ENCODE measurements around the gene NAPG.
A peak's percentile ranks its signal among the peaks of the same experiment; 100 is the strongest.
"Not testable (repeated sequence)": the region's sequence is repeated elsewhere in the genome, so short reads cannot be mapped to it uniquely, and the experiment has no call there.

NAPG gene

GRCh38 chr18:10525697-10526560 lies at the start of gene NAPG:
Gene NAPG (plus strand): TSS chr18:10526027. CDS start chr18:10526103, 76 bp downstream.
- DNase-seq: peak; percentile 97

DNA sequence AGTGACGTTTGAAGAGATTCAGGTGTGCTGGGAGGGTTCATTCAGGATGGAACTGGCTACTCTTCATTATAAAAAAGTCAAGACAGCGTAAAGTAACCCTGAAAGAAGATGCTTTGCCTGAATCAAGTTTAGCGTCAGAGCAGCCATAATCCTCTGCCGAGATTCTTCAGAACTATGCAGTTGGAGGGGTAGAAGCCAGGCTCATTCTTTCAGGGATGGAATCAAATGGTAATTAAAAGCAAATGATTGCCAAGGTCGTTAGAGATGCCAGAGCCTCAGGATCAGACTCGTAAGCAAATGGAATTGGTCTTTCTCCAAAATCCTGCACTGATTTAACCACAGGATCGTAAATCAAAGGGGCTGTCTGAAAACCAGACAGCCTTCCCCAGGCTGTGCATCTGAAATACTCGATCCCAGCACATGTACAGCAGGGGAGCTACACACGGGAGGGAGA lies 49.5 kb upstream of the NAPG start:
- no peak for DNase-seq

- no peak for DNase-seq
These were observed 48.5 kb upstream of the NAPG start for GRCh38 chr18:10477121-10477862.

DNA sequence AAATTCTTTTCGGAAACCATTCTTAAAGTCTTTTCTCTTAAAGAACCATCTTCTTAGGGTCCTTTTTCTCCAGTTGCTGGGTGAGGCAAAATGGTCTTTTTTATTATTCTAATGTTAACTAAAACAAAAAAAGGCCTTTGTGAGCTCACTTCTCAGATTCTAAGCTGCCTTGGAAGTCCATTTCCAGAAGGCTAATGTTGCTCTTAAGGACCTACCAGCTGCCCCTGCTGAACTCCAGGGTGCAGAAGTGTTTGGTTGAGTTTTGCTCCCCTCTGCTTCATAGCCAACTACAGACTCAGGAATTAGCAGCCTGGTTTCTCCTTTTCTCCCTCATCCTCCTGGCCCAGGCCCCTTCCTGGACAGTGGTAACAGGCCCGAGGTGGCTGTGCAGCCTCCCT lies 48.0 kb upstream of the NAPG start:
- DNase-seq: no peak

GRCh38 chr18:10481831-10482230 lies 44.0 kb upstream of the NAPG start:
- DNase-seq: no peak

DNA sequence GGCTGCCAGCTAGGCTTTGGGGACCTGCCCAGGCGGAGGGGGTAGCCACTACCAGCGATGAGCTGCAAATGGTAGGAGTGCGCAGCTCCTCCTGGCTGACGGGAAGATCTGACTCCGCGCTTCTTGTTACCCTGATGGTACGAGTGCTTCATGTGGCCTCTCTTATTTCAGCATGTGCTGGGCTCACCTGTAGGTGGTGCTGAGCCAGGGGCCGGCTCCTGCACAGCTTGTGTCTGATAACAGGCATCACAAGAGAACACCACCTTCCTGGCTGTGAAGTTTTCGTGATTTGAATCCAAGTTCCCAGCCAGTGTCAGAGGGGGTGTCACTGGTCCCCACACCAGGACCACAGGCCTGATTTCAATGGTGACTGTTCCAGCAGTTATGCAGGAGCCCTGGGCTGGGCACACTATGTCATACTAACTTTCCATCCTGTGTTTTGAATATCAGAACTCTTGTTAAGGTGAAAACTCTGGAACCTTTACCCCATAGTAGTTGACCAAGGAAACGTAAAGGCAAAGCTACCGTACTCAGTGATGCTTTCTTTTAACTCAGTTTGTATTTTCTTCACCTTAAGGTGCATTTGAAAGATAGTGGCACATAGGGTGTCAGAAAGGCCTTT lies 43.4 kb upstream of the NAPG start:
- no peak for DNase-seq

DNA sequence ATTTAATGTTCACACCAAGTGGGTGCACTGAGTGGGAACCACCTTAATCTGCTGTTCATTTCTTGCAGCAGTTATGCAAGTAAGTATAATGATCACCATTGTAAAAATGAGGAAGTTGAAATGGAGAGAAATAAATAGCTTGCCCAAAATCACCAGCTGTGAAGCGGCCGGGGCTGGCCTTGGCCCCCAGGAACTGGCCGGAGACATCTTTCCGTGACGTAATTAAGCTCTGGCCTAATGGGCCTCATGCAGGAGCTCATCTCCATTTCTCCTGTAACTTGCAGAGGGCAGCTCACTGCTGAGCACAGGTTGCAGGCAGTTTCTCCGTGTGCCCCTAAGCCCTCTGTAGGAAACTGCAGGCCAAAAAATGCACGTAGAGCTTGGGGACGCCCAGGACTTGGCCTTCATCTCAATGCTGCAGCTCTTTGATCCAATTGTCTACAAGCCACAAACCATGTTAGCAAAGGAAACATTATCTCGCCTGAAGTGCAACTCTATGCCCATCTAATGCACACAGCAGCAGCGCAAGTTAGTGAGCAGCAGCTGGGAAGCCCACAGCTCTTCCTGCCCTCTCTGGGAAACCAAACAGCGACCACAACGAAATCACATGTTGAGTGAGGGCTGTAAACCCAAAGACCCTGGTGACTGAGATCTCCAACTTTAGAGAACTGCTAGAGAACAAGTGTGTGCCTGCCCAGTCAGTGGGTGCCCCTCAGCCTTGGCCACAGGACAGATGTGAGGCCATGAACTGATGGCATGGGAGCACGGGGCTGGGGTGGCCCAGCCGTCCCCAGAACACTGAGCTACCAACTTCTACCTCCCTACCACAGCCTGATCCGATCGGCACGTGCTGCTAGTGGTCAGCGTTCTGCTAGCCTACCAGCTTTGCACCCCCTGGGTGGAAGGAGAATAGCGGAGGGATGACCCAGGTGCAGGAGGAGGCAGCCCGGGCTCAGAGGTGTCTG lies 42.6 kb upstream of the NAPG start:
- peak; percentile 65 for DNase-seq

GRCh38 chr18:10485475-10485874 lies 40.4 kb upstream of the NAPG start:
- no peak for DNase-seq

DNA sequence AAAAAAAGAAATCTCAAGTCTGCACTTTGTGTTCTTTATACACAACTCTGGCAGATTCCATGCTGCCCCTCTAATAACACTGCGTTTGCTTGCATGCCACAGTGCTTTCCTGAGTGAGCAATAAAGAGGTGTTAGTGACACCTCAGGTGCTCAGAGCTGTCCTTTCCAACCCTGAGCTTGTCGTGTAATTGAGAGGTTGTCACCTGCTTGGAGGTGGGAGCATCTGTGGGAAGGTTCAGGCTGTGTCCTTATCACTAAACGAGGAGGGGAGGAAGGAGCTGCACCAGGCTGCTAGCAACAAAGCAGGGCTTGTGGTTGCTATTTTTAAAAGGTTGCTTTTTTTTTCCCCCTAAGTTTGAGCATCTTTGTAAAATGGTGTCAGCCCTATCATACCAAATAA lies 39.5 kb upstream of the NAPG start:
- no peak for DNase-seq

DNA sequence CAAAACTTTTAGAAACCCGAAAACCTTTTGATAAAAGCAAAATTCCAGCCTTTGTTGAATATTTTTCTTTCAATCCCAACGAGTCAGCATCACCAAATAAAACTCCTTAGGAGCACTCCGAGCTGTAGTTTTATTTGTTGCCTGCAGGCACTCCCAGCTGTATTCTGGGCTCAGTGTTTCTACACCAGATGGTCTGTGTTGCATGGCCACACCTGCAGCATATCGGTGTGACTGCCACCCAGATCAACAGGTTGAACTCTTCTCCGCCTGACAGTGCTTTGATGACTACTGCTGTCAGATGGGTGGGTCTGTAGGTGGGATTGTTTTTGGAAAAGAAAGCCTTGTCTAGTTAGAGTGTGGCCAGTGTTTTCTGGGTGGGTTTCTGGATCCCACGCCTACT lies 38.7 kb upstream of the NAPG start:
- no peak for DNase-seq

- DNase-seq: no peak
These were observed 37.8 kb upstream of the NAPG start for GRCh38 chr18:10488017-10488416.

- DNase-seq: peak; percentile 63
These were observed 35.2 kb upstream of the NAPG start for GRCh38 chr18:10490401-10491165.

GRCh38 chr18:10495936-10496335 lies 29.9 kb upstream of the NAPG start:
- peak; percentile 39 for DNase-seq

- DNase-seq: peak; percentile 75
These were observed 28.5 kb upstream of the NAPG start for GRCh38 chr18:10497206-10497749.

- peak; percentile 85 for DNase-seq
These were observed 26.6 kb upstream of the NAPG start for GRCh38 chr18:10499230-10499629.

GRCh38 chr18:10500038-10500437 lies 25.8 kb upstream of the NAPG start:
- no peak for DNase-seq

DNA sequence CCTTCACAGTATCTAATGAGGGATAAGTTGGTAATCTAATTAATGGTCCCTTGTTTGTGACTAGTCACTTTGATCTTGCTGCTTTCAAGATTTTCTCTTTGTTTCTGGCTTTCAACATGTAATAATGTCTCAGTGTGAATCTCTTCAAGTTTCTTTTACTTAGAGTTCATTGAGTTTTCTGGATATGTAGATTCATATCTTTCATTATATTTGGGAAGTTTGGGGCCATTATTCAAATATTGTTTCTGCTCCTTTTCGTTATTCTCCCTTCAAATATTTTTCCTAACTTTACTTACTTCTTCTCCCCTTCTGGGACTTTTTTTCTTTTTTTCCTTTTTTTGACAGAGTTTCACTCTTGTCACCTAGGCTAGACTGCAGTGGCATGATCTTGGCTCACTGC lies 21.1 kb upstream of the NAPG start:
- DNase-seq: no peak

- DNase-seq: not testable (repeated sequence)
These were observed 19.9 kb upstream of the NAPG start for GRCh38 chr18:10505892-10506291.

- peak; percentile 57 for DNase-seq
These were observed 17.2 kb upstream of the NAPG start for GRCh38 chr18:10508591-10508990.

DNA sequence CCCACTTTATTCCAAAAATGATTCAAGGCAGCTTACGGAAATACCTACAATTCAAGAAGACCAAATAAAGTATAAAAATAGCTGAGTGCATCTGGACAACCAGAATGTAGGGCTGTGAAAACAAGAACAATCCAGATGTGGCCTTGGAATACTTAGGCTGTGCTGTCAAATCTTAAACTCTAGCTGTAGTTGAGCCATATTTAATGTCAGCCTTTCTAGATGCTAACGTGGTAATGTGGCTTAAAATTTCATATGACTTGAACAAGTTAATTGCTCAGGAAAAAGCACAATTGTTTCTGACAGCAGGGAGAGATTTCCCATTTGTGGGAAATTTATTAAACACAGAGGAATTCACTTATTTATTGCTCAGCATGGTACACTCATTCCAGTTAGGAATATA lies 14.6 kb upstream of the NAPG start:
- DNase-seq: no peak

DNA sequence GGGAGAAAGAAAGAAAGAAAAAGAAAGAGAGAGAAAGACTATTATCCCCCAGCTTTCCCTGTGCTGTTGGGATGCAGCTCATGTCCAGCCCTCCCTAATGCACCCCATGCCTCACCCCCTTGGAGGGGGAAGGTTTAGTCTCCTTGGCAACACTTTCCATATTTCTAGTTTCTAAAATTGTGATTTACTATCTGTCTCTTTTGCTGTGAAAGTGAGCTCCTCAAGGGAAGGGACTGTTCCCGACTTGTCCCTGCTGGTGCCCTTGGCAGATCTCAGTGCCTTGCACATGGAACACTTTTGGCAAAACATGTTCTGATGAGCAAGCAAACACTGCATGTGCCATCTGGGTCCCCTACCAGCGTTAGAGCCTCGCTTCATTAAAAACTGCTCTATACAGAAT lies 11.7 kb upstream of the NAPG start:
- no peak for DNase-seq

Measured in inflammatory macrophage treated with lipopolysaccharide for 4 hours (primary cell).